Measurements from ENCODE around the gene TNPO2.
A peak's percentile ranks its signal among the peaks of the same experiment; 100 is the strongest.

The TNPO2 gene

GRCh38 chr19:12675399-12675798 is 48.3 kb downstream of the TNPO2 start:
- no peak for DNase-seq

GRCh38 chr19:12672744-12673143 is 51.0 kb downstream of the TNPO2 start:
- DNase-seq: no peak

DNA sequence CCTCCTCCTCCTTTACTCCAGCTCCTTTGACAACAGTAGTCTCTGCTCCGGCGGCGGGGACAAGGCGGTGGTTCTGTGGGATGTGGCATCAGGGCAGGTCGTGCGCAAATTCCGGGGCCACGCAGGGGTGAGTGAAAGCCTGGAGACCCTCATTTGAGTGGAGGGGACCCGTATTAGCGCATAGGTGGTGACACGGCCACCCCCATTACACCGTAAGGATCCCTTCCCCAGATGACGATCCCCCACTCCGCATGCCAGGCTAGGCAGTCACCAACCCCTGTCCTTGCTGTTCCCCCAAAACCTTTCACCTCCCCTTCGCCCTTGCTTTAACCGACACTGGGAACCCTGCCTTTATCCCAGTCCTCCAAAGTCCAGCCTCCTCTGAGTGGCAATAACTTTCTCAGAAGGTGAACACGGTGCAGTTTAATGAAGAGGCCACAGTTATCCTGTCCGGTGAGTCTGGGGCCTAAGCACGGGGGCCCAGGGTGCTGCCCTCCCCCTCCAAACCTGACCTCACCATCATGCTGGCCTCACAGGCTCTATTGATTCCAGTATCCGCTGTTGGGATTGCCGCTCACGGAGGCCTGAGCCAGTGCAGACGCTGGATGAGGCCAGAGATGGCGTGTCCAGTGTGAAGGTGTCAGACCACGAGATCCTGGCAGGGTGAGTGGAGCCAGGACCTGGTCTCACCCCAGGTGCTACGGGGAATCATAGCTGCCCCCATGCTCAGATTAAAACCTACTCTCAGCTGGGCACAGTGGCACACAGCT is 53.4 kb downstream of the TNPO2 start:
- no peak for DNase-seq

GRCh38 chr19:12669270-12670158 is 54.2 kb downstream of the TNPO2 start:
- peak; percentile 67 for DNase-seq

- DNase-seq: peak; percentile 60
Observed at GRCh38 chr19:12668932-12669269, 54.8 kb downstream of the TNPO2 start.

- no peak for DNase-seq
Observed at GRCh38 chr19:12668346-12668745, 55.4 kb downstream of the TNPO2 start.

GRCh38 chr19:12667731-12668302 is 55.9 kb downstream of the TNPO2 start:
- DNase-seq: no peak

DNA sequence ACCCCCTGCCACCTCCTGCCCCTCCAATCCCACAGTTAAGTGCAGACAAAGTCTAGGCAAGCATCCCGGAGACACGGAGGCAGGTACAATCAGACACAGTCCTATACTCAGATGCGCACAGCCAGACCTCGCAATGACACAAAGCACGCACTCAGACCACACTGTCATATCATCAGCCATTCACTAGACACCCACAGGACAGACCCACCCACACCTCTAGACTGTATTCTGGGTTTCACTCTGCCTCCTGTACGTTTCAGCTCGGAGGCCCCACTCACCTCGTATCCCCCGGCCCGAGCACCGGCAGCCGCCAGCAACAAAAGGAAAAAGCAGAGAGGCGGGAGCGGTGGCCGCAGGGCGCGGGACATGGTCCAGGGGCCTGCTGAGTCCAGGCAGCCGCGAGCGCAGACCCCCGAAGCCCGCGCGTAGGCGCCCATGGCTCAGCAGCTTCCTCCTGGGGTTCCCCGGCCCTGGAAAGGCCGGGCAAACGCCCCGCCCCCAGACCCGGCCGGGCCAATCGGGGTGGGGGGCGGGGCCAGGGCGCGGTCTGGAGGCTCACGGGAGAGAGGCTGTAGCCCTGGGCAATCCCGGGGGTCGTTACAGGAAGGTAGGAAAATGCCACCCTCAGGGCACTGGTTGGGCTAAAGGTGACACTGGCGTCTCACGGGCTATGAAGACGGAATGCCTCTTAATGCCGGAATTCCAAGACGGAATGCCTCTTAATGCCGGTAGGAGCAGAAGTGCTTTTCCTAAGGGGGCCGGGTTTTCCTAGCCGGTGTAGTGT is 57.3 kb downstream of the TNPO2 start, which contains the start of the genes MAN2B1 and WDR83:
MAN2B1 (minus strand) TSS at position 478 of the 784 bp plus-strand sequence; CDS start at position 437, 41 bp downstream.
WDR83 (plus strand) TSS at position 543 of the 784 bp plus-strand sequence. CDS start 2,984 bp downstream, outside the sequence.
- DNase-seq: peak; percentile 66

- no peak for DNase-seq
Observed at GRCh38 chr19:12665671-12666264, 58.0 kb downstream of the TNPO2 start.

GRCh38 chr19:12665281-12665573 is 58.5 kb downstream of the TNPO2 start:
- peak; percentile 63 for DNase-seq

- DNase-seq: no peak
Observed at GRCh38 chr19:12664406-12665280, 59.1 kb downstream of the TNPO2 start.

- DNase-seq: no peak
Observed at GRCh38 chr19:12660980-12661379, 62.8 kb downstream of the TNPO2 start.

GRCh38 chr19:12657966-12658365 is 65.8 kb downstream of the TNPO2 start:
- no peak for DNase-seq

DNA sequence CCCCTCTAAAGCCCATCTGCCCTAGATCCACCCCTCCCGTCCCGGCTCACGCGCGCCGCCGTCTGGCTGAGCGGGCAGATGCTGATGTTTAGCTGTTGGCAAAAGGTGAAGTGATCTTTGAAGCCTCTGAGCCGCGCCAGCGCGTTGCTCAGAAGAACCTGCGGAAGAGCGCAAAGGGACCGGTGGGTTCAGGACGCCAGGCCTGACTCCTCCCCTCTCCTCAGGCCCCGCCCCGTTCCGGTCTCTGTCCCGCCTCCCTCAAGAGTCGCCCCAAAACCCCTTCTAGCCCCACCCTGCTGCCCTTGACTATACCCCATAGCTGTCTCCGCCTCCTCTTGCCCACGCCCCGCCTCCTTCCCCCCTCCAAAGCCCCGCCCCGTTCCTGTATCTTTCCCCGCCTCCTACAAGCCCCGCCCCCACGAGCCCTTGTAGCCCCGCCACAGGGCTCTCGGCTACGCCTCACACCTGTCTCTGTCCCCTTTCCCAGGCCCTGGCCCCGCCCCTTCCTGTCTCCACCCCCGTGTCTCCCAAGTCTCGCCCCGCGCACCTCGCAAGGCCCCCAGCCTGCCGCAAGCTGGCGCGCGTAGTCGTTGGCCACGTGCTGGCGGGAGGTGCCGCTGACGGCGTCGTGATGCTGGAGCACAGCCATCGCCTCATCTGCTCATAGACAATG is 66.7 kb downstream of the TNPO2 start:
- DNase-seq: no peak

DNA sequence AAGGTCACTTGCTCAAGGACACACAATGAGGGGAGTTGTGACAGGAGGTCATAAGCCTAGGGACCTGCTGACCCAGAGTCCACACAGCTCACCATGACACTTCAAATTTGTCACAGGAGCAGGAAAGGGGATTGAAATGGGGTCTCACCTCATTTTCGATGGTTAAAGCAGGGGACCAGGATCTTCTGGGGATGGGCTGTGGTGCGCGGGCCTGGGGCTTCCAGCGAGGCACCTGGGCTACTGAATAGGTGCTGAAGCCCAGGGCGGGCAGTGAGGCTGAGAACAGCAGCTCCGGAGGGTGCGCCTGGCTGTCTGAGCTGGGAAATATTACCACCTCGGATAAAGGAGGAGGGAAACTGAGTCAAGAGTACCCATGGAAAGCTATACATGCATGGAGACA is 68.2 kb downstream of the TNPO2 start:
- DNase-seq: no peak

DNA sequence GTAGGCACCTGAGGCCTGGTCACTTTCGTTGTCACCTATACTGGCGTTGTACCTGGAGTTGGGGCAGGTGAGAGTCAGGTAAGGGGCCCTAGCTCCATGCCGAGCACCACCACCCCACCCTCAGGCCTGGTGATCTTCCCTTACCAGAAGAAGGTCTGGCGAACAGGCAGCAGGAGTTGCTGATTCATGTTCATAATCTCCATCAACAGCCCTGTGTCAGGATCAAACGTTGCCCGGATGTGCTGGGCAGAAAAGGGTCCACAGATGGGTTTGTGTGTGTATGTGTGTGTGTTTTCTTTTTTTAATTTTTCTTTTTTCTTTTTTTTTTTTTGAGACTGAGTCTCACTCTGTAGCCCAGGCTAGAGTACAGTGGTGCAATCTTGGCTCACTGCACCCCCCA is 71.5 kb downstream of the TNPO2 start:
- DNase-seq: no peak

DNA sequence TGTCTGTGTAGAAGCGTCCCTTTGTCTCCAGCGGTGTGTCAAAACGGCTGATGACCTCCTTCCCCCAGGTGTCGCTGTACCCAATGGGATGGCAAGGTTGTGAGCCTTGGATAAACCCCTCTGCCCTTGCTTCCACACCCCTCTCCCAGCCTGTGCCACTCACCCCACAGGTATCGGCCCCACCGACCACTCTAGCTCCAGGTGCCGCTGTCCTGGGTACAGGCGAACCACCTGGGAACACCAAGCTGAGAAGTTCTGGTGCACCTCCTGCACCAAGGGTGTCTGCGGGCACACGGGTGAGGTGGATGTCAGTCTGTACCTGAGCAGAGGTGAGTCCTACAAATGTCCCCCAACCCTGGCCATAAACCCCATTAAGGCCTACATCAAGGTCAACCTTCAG is 73.8 kb downstream of the TNPO2 start:
- no peak for DNase-seq

All from CD4-positive, alpha-beta T cell treated with Interleukin-4 for 4 hours (primary cell).